ENCODE data around the gene MYO1H.

MYO1H gene

GRCh38 chr12:109352184-109352583 lies 4.5 kb downstream of the MYO1H start:
- TF ChIP-seq, protein P1, sequence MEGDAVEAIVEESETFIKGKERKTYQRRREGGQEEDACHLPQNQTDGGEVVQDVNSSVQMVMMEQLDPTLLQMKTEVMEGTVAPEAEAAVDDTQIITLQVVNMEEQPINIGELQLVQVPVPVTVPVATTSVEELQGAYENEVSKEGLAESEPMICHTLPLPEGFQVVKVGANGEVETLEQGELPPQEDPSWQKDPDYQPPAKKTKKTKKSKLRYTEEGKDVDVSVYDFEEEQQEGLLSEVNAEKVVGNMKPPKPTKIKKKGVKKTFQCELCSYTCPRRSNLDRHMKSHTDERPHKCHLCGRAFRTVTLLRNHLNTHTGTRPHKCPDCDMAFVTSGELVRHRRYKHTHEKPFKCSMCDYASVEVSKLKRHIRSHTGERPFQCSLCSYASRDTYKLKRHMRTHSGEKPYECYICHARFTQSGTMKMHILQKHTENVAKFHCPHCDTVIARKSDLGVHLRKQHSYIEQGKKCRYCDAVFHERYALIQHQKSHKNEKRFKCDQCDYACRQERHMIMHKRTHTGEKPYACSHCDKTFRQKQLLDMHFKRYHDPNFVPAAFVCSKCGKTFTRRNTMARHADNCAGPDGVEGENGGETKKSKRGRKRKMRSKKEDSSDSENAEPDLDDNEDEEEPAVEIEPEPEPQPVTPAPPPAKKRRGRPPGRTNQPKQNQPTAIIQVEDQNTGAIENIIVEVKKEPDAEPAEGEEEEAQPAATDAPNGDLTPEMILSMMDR (IDR thresholded peaks at IDR 0.05), result no peak

- TF ChIP-seq, protein P1 (IDR thresholded peaks at IDR 0.05), result no peak
Observed at GRCh38 chr12:109356577-109356976, 8.9 kb downstream of the MYO1H start.

DNA sequence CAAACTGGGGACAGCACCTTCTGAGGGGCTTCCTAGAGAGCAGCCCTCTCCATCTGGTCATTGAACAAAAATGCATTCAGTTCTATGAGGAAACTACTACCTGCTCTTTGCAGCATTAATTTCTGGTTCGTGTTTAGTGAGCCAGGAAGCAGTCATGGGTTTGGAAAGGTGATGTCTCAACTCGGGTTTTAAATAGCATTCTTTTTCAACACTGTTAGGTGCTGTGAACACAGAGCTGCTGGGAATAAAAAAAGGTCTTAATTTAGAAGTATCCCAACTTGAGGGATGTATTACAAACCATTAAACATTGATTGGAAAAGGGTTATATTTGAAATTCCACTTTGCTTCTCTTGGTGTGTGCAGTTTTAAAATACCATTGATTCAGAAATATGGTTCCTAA lies 9.3 kb downstream of the MYO1H start:
- TF ChIP-seq, protein P1 (IDR thresholded peaks at IDR 0.05), result no peak

GRCh38 chr12:109358154-109358869 lies 10.6 kb downstream of the MYO1H start:
- TF ChIP-seq, protein P1 (IDR thresholded peaks at IDR 0.05), result no peak

GRCh38 chr12:109359131-109359690 lies 11.5 kb downstream of the MYO1H start:
- TF ChIP-seq, protein P1 (IDR thresholded peaks at IDR 0.05), result no peak

GRCh38 chr12:109369831-109370230 lies 22.1 kb downstream of the MYO1H start:
- TF ChIP-seq, protein P1 (IDR thresholded peaks at IDR 0.05), result no peak

DNA sequence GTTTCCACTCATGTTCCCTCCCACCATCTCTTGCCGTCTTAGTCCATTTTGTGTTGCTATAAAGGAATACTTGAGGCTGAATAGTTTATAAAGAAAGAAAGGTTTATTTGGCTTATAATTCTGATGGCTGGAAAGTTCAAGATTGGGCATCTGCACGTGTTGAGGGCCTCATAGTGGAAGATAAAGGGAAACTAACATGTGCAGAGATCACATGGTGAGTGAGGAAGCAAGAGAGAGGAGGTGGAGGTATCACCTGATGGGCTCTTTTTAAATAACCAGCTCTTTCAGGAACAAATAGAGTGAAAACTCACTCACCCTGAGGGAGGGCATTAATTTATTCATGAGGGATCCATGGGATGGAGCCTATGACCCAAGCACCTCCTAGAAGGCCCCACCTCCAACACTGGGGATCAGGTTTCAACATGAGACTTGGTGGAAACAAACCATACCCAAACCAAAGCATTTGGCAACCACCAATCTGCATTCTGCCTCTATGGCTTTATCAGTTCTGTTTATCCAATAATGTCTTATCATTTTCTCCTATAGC lies 29.5 kb downstream of the MYO1H start:
- TF ChIP-seq, protein P1 (IDR thresholded peaks at IDR 0.05), result no peak
